Right lobe of liver (tissue), 4 donors: Measurements from ENCODE around the gene BAZ1B.

Experiments
- CTCF ChIP-seq, 4 donors: fragments of 200-600 bp in 3 of 4; fragments of 450-650 bp in 1 of 4; IDR thresholded peaks; one replicate each; pipeline versions ENCODE4 v1.5.1 to v1.8.0; 2016 to 2022; ENCODE audit warnings: antibody characterized with exemption in 4 of 4, mild to moderate bottlenecking in 2 of 4
- POLR2A ChIP-seq: fragments of 450-650 bp; IDR thresholded peaks from one replicate; pipeline ENCODE4 v1.6.1; 2017; ENCODE audit warnings: antibody characterized with exemption, mild to moderate bottlenecking
- donor health status: DM: no; HTN: no; CAD: no.
- donor health status: DM: no; HTN: no; CAD: no.
- donor health status: DM: no; HTN: yes; CAD: no.

GRCh38 chr7:73560109-73560835 lies 38.2 kb upstream of the BAZ1B start:
- TF ChIP-seq CTCF (IDR thresholded peaks at IDR 0.05) (no peak), POLR2A (no peak)
